Measurements from ENCODE around the gene KLHL15.
"Not testable (repeated sequence)": the region's sequence is repeated elsewhere in the genome, so short reads cannot be mapped to it uniquely, and the experiment has no call there.

Gene KLHL15

DNA sequence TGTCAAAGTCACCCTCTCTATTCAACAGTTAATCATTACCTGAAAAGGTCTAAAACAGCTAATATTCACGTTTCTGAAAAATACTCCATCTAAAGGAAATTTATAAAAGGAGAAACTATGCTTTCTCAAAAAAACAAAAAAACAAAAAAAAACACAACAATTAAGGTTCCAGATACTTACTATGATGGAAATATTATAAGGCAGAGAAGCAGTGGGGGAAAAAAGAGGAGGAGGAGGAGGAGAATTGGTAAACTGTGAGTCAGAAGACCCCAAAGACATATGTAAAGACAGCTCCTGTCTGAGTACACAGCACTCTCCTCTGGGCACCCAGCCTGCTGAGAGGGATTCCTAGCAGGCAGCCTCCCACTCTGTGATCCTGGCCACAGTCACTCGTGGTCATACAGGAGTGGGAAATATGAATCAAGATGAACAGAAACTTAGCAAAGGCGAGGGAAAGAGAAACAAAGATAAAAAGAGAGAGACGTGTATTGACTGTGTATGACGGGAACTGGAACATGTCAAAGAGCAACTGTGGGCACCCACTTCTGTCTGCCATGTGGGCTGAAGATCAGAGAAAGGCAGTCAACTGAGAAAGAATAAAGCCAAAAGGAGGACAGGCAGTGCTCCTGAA lies 12.5 kb downstream of the KLHL15 start:
- no peak for FAIRE-seq

DNA sequence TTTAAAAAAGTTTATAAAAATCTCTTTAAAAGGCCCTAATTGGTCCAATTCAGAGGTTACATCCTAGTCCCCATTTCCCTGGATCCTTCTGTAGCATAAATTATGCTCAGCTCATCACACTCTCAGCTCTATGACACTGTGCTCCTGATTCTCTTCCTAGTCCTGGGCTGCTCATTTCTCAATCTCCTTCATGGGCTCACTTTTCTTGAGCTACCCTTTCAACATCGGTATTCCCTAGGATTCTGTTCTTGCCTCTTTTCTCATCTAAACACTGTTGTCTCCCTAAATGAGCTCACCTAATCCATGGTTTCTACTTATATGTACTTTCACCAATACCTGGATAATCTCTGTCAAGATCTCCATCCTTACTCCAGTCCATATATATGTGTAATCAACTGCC lies 14.7 kb downstream of the KLHL15 start:
- no peak for FAIRE-seq

DNA sequence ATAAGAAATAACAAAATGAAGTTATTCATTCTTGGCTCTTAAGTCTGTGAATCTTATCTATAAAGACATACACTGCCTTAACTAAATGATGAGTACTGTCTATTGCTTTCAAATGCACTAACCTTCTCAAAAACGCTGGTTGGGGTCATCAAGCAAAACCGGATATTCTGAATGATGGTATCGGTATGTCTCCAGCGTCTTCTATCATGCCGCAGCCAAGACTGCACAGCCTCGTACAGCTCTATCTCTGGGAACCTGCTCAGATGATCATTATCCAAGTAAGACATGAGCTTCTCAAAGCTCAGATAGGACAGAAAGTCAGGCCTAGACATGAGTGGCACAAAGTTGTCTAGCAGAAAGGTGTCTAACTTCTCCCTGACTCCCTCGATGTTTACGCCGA lies 21.1 kb downstream of the KLHL15 start:
- no peak for FAIRE-seq

DNA sequence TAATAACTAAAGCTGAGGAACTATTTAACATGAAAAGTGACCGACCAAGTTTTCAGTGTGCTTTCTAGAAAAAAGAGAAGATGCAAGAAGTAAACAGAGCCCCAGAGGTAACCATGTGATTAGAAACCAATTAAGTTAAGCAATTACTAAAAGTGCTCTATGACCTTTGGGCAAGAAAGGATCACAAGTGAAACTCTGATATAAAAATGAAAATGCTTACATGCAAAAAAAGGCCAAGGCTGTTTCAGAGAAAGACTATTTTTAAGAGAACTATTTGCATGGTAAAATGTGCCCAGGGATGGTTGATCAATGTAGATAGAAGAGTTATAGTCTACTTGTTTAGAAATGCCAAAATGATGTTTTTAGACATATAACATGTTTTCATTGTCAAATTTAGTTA lies 22.0 kb downstream of the KLHL15 start:
- no peak for FAIRE-seq

DNA sequence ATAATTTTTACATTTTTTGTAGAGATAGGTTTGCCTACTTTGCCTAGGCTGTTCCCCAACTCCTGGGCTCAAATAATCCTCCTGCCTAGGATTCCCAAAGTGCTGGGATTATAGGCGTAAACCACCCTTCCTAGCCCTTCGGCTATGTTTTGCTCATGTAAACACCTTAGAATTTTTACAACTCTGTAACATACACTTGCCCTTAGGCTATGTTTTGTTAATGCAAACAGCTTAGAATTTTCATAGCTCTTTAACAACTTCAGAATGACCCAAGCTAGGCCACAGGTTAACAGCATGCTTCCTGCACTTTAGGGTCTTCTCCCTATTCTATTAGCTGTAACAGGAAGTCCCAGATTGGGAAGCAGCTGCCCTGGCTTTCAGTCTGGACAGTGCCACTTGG lies 24.2 kb downstream of the KLHL15 start:
- FAIRE-seq: no peak

DNA sequence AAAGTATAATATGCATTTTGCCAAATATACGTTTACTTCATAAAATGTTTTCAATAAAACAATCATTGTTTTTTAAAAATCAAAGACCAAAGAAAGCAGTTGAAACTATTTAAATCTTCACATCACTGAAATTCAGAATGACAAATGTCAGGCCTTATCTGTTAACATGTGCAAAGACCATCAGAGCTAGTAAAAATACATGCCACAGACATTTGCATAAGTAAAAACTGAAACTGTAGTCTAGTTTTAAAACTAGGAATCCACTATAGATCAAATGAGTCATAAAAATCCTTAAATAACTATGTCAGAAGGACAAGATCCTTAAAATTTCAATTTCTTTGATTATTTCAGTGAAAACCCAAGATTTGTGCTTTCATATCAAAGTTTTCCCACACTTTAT lies 24.8 kb downstream of the KLHL15 start:
- FAIRE-seq: no peak

DNA sequence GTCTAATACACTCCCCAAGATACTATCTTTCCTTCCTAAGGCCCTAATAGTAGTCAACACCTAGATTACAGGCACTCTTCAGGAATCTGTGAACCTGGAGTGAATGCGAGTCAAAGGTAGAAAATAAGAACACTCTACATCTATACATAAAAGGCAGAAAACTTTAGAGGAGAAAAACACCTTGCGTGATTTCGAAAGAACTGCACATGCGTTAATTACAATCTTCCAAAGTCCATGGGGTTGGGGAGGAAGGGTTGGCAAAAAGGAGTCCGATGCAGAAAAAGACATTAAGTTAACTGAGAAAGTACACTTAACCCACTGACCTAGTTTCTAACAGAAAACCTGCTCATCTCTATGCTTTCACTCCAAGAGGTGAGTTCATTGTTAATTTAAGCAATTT lies 27.3 kb downstream of the KLHL15 start:
- no peak for FAIRE-seq

DNA sequence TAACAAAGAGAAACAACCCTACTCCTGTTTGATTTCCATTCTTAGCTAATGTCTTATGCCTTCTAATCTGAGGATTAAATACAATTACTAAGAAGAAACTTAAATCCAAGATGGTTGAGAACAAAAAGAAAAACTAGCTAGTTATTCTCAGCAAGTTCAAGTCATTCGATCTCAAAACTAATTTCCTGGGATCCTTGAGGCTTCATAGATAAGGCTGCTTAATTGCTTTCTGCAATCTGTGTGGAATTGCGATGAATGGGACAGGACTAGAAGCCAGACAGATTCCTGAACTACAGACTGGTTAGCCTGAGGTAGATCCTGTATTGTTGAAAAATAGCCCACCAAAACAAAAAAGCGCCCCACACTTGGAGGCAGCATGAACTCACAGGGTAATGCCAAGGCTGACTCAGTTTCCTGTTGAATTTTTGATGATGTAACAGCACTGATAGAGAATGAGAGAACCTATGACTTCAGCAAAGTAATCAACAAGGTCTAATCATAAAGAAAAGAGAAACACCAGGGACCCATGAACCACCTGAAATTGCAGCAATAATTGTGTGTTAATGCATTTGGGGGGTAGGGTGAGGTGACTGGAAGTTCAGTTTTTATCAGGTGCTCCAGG lies 33.9 kb downstream of the KLHL15 start:
- no peak for FAIRE-seq

DNA sequence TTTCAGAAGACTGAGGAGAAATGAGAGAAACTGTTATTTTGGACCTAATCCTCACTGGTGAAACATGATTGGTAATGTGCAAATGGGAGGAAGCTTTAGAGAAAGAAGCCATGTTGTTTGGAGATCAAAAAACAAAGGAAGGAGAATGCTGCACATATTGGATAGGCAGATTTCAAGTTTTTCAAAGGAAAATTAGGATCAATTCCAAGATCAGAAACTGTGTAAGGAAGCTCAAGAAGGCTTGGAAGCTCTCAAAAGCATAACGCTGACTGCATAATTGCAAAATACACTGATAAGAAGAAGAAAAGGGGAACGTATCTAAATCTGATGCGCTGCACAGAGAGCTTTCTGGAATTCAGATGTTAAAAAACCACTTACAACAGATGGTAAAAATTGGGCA lies 34.6 kb downstream of the KLHL15 start:
- no peak for FAIRE-seq

DNA sequence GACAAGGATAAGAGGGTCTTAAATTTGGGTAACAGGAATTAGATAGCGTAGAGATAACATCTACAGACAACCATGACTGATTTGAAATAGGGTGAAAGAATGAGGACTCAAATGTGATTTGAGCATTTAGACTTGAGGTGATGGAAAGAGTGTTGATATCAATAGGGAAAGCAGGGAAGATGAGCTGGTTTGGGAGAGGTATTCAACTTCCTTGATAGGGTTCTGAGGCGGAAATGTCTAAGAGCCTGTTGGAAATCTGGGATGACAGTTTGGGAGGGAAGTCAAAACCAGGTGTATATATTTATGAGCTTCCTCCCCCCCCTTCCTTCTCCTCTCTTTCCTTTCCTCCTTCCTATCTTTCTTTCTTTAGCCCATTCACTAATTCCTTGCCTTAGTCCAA lies 36.5 kb downstream of the KLHL15 start:
- FAIRE-seq: no peak

DNA sequence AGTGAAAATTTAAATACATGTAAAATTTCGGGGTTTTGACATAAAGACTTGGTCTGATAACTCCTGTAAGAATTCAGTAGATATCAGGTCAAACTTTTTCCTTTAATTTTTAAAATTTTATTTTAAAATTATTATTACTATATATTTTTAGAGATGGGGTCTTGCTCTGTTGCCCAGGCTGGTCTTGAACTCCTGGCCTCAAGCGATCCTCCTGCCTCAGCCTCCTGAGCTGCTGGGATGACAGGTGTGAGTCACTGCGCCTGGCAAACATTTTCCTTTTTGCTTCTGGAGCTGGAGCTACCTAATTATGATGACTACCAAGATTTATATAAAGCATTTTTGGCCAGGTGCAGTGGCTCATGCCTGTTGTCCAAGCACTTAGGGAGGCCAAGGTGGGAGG lies 37.3 kb downstream of the KLHL15 start:
- FAIRE-seq: no peak

DNA sequence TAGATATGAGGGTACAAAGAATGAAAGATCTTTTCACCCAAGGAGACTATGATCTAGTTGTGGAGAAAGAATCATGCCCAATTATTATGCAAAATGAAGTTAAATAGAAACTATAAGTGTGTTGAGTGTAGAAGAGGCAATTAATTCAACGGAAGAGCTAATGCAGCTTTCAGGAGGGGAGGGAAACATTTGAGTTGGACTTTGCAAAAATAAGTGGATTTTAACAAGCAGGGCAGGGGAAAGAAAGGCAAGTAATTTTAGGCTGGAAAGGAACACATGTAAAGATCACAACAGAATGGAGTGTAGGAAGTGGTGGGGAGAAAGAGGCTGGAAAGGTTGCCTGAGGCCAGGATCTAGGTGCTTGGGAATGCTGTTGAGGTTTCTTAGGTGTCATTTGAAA lies 44.1 kb downstream of the KLHL15 start:
- FAIRE-seq: no peak

DNA sequence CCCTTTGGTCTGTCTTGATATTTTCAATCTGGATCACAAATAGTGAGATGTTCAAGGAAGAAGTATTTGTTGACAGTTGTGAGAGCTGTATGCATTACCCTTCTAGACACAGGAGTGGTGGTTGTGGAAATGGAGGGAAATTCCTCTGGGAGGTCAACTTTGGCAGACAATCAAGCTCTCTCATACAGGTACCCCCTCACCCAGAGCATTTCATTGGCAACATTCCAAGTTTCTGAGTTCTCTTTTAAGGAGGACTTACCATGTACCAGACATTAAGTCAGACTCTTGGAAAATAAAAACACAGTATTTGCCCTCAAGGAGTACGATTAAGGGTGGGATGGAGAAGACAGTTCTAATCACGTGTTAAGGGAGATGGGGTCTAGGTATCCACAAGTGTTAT lies 45.3 kb downstream of the KLHL15 start:
- no peak for FAIRE-seq

DNA sequence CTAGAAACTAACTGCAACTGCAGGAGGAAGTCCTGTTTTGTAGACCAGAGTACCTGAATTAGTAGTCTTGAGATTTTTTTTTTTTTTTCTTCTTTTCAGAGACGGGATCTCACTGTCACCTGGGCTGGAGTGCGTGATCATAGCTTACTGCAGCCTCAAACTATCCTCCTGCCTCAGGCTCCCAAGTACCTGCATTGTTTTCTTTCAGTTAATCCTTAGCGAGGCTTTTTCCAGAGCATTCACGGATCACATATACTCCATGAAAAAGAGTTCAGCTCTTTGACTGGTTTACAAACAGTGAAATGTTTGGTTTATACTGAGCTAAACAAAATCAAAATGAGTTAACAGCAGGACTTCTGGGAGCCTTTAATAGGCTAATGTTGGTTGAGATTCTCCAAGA lies 45.8 kb downstream of the KLHL15 start:
- FAIRE-seq: no peak

DNA sequence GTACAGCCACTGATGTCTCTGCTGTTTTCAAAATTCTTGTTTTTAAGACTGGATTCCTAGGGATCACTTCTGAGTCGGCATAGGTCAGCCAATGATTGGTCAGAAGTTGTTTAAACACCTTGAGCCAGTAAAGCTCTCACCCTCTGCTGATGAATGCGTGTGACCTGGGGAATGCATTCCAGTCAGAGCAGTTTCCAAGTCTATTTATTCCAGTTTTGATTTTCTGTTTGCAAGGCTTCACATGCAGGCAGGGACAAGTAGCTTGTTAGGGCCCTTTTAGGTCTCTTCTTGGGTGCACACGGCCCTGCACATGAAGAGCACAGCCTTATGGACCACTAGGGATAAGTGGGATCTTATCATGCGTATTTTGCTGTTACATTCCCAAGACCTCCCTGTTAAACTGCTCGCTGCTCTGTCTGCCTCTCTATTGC lies 47.0 kb downstream of the KLHL15 start:
- FAIRE-seq: no peak

DNA sequence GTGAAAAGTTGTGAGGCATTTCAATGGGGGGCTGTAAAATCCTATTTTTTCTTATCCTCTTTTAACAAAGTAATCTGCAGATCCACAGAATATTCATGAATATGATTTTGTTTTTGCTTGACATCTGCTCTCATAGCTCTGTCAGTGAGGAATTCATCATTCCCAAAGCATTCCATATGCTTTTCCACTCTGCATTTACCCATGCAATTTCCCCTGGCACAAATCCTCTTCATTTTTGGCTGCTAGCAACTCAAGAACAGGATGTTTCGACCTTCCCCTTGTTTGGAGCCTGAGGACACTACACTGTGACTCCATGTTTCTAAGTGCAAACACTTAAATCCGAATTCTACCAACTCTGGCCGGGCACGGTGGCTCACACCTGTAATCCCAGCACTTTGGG lies 48.5 kb downstream of the KLHL15 start:
- no peak for FAIRE-seq

DNA sequence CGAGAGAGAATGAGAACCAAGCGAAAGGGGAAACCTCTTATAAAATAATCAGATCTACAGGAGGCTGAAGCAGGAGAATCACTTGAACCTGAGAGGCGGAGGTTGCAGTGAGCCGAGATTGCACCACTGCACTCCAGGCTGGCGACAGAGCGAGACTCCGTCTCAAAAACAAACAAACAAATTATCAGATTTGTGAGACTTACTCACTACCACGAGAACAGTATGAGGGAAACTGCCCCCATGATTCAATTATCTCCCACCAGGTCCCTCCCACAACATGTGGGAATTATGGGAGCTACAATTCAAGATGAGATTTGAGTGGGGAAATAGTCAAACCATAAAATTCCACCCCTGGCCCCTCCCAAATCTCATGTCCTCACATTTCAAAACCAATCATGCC lies 61.4 kb downstream of the KLHL15 start:
- FAIRE-seq: not testable (repeated sequence)

DNA sequence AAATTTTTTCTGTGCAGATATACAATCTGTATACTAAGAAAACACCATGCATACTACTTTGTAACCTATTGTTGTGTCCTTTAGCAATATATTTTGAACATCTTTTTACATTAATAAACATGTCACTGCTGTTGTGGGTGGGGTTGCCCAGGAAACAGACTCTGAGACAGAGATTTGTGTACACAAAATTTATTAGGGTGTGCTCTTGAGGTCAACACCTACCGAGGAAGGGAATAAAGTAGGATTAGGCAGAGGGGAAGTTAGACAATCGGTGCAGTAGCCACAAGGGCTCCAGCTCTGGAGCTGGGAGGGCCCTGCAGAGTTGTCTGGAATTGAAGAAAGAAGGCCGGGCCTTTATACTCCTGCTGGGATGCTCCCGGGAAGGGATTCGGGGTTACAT lies 62.8 kb downstream of the KLHL15 start:
- no peak for FAIRE-seq

DNA sequence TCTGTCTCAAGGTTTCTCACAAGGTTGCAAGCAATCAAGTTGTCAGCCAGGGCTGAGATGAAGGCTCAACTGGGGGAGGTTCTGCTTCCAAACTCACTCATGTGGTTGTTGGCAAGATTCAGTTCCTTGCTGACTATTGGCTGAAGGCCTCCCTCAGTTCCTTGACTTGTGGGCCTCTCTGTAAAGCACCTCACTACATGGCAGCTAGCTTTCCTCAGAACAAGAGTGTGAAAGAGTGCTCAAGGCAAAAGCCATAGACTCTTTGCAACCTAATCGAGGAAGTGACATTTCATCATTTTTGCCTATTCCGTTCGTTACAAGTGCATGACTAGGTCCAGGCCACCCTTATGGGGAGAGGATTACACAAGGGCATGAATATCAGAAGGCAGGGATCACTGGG lies 67.2 kb downstream of the KLHL15 start:
- FAIRE-seq: no peak

DNA sequence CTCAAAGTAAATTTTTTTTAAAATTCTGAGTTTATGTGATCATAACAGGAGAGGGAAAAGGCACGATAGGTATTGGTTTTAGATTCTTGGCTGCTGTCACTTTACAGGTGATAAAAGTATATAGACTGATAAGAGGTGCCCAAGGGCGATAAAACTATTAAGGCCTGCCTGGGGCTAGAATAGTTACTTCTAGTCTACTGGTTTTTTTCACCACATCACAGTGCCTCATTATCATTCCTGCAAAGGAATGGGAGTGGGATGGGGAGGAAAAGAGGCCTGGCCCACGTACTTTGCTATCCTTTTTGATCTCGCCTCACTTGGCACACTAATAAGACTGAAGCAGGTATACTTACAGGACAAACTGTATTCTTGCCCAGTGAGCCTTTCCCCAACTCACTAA lies 72.6 kb downstream of the KLHL15 start:
- no peak for FAIRE-seq

DNA sequence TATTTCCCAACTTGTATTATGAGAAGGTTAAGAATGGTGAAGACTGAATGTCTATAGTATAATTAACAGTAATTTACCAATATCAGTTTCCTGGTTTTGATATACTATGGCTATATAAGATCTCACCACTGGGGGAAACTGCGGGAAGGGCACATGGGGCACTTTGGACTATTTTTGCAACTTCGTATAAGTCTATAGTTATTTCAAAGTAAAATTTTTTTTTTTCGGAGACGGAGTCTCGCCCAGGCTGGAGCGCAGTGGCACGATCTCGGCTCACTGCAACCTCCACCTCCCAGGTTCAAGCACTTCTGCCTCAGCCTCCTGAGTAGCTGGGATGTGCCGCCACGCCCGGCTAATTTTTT lies 73.1 kb downstream of the KLHL15 start:
- FAIRE-seq: no peak

DNA sequence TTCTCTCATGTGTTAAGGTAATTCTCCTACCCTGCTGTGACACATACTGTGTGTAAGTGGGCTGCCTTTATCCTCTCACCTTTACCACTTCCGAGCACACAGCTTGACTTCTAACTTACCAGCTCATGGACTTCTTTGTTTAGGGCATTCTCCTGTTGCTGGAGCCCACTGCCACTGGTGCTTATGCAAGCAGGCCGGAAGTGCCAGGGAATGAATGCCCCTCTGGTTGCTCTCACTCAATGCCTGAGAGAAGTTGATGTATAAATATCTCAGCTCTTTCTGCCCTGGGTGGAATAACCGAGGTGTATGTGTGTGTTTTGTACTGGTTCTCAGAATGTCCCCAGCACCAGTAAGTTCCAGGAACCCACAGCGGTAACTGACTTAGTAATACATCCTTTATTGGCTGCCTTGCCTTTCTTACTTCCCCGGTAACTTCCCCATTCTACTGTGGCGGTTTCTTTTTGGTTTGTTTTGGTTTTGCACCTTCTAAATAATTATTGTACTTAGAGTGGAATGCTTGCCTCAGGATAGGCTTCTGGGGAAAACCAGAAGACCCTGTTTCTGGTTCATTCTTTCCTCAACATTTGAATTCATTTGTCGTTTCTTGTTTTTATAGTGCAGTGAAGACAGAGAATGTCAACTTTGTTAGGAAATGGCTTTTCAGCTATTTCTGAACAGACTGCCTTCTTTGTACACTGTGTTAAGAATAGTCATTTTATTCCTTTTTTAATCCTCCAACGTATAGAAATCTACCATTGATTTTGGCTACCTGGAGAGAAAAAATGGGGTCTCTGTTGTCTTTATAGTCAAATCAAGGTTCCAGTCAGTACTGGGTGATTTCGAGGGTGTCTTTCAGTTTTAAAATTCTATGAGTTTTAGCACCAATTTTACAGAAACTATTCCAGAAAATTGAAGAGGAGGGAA lies 73.7 kb downstream of the KLHL15 start:
- FAIRE-seq: no peak

DNA sequence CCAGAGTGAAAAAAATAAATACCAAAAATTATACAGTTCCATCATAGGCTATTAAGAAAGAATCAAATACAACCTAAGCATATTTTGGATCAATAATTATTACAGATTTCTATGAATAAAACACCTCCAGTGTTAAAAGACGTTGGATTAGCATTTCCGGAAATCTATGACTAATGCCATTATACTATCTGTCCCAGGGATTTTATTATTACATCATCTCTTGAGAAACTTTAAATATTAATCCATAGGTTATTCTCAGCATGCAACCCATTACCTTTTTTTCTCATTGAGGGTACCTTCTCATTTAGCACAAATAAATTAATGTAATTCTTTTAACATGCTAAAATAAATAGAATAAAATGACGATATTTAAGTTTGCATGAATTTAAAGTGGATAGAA lies 74.6 kb downstream of the KLHL15 start:
- FAIRE-seq: no peak

DNA sequence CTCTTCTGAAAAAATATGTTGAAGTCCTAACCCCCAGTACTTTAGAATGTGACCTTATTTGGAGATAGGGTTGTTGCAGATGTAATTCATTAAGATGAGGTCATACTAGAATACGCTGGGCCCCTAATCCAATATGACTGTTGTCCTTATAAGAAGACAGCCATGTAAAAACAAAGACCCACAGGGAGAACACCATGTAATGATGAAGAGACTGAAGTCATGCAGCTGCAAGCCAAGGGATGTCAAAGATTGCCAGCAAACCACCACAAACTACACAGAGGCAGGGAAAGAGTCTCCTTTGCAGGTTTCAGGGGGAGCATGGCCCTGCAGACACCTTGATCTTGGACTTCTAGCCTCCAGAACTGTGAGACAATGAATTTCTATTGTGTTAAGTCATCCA lies 81.8 kb downstream of the KLHL15 start:
- FAIRE-seq: no peak
